OCI-LY7 (cell line): ENCODE data around the gene ECE1. TPM values are rescaled to one million over a fixed set of nuclear protein-coding genes. Genes with fewer than 3 reads are reported as not detected.
A peak's percentile ranks its signal among the peaks of the same experiment; 100 is the strongest.
"Not testable (repeated sequence)": the region's sequence is repeated elsewhere in the genome, so short reads cannot be mapped to it uniquely, and the experiment has no call there.

Experiments
- BruUV-seq: library from RNA; stranded (reverse); fragments of 400-500 nt; replicated peaks from 2 replicates; lab custom pipeline; 2021; lab: Mats Ljungman, UMichigan
- CTCF ChIA-PET: fragments of 300-600 bp; sonication (Branson Sonifier 250); formaldehyde crosslinking; loops from one replicate; lab custom pipeline; 2022; ENCODE audit warnings: antibody characterized with exemption; ENCODE audit not compliant: unreplicated experiment; lab: Charles Lee
- POLR2A ChIA-PET: fragments of 300-600 bp; sonication (Branson Sonifier 250); formaldehyde crosslinking; loops from one replicate; lab custom pipeline; 2022; ENCODE audit warnings: antibody characterized with exemption; lab: Charles Lee
- DNase-seq: peaks from one replicate; pipeline ENCODE4 v3.0.0-alpha.2; 2015; ENCODE audit warnings: low spot score
- H2AFZ ChIP-seq: fragments of 200-600 bp; sonication (generic), shearing (Covaris generic); 2 replicates; pipeline ENCODE4 v1.6.1; 2014; ENCODE audit warnings: mild to moderate bottlenecking, antibody characterized with exemption, low read length, moderate library complexity
- H3K27ac ChIP-seq: fragments of 200-600 bp; sonication (generic); 2 replicates; pipeline ENCODE4 v1.5.1; 2014; ENCODE audit warnings: mixed run types, low read depth, mild to moderate bottlenecking, moderate library complexity, low read length, inconsistent platforms; ENCODE audit not compliant: poor library complexity, severe bottlenecking
- H3K36me3 ChIP-seq: fragments of 200-600 bp; sonication (generic); 2 replicates; pipeline ENCODE4 v1.6.1; 2014; ENCODE audit warnings: mild to moderate bottlenecking, antibody characterized with exemption, low read length, moderate library complexity, mixed read lengths; ENCODE audit not compliant: insufficient read depth
- H3K4me1 ChIP-seq: fragments of 200-600 bp; sonication (generic); 2 replicates; pipeline ENCODE4 v1.5.1; 2014; ENCODE audit warnings: mild to moderate bottlenecking, low read length; ENCODE audit not compliant: insufficient read depth, poor library complexity, severe bottlenecking
- H3K4me2 ChIP-seq: fragments of 200-600 bp; sonication (generic); 2 replicates; pipeline ENCODE4 v1.6.1; 2014; ENCODE audit warnings: mild to moderate bottlenecking, low read length
- H3K4me3 ChIP-seq: fragments of 200-600 bp; sonication (generic); 2 replicates; pipeline ENCODE4 v1.5.1; 2014; ENCODE audit warnings: mild to moderate bottlenecking, low read depth, low read length; ENCODE audit not compliant: poor library complexity, severe bottlenecking
- H3K79me2 ChIP-seq: fragments of 200-600 bp; sonication (generic); 2 replicates; pipeline ENCODE4 v1.6.1; 2016; ENCODE audit warnings: low read depth, mild to moderate bottlenecking, low read length, moderate library complexity, mixed read lengths; ENCODE audit not compliant: insufficient read depth
- H3K9me2 ChIP-seq: fragments of 200-600 bp; sonication (generic); 2 replicates; pipeline ENCODE4 v1.6.1; 2016; ENCODE audit warnings: mild to moderate bottlenecking, low read length, mixed read lengths; ENCODE audit not compliant: insufficient read depth
- H3K9me3 ChIP-seq: fragments of 200-600 bp; sonication (generic); 2 replicates; pipeline ENCODE4 v1.6.1; 2014; ENCODE audit warnings: mild to moderate bottlenecking, mixed run types, low read length, mixed read lengths
- H4K20me1 ChIP-seq: fragments of 200-600 bp; sonication (generic); 2 replicates; pipeline ENCODE4 v1.6.1; 2014; ENCODE audit warnings: mild to moderate bottlenecking, antibody characterized with exemption, low read length, moderate library complexity, mixed read lengths; ENCODE audit not compliant: insufficient read depth
- EZH2phosphoT487 ChIP-seq: fragments of 200-600 bp; sonication (generic); IDR thresholded peaks from 2 replicates; pipeline ENCODE4 v1.6.1; 2018; ENCODE audit warnings: low read depth, borderline replicate concordance, mild to moderate bottlenecking, mixed run types, antibody characterized with exemption, low read length, moderate library complexity, mixed read lengths
- intact Hi-C: fragments of 100-400 bp; cut with micrococcal nuclease; formaldehyde crosslinking; loops from one replicate; pipeline ENCODE4 v1.10.0; 2022; ENCODE audit not compliant: unreplicated experiment
- total RNA-seq, 2 experiments: library from RNA; depleted of rRNA in 1 of 2; stranded (reverse); fragments of >200 nt in 1 of 2; shearing (Covaris generic) in 1 of 2; gene quantifications; 2 replicates each; pipeline ENCODE4 v1.2.3, GENCODE V29; 2014 to 2022
- TF ChIP-seq, protein P1 (sequence below): fragments of 200-600 bp; sonication (generic); conservative IDR thresholded peaks from 2 replicates; pipeline ENCODE4 v1.5.1; 2014; ENCODE audit warnings: mild to moderate bottlenecking, antibody characterized with exemption, low read length, moderate library complexity, mixed read lengths

The ECE1 gene
- total RNA-seq, 2 experiments from 2014 or later, result 20.0 to 32.8 TPM

DNA sequence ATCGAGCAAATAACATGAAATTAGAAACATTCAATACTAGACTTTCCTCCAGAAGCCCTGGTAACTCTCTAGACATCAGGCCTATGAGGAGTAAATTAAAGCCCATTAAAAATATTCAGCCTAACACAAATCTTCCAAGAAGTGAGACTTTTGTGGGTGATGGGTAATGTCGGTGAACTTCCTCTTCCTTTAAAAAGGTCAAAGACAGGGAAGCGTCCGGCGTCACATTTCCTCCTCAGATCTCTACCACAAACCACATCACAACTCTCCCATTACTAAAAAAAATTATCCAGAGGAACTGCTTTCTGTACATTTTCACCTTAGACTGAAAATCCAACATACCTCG is 115.0 kb downstream of the ECE1 start:
- Histone ChIP-seq H3K9me3 (no peaks in the 10 kb centered on the region), H3K27ac (peak overlapping the region; percentile 51), H3K36me3 (peaks cover 20% of the 10 kb centered on the region), H3K4me3 (peak overlapping the region; percentile 98), H3K79me2 (peaks cover 44% of the 10 kb centered on the region), H3K4me2 (peak overlapping the region; percentile 89), H2AFZ (peak overlapping the region; percentile 20; the same call in 1 of the 2 replicates), H3K4me1 (peaks cover 18% of the 10 kb centered on the region), H3K9me2 (no peaks in the 10 kb centered on the region), H4K20me1 (peaks cover 24% of the 10 kb centered on the region)
- DNase-seq, result peak; percentile 58
- CTCF ChIA-PET, result no interaction called here
- POLR2A ChIA-PET, result interaction anchor here (0.7 to 0.9 kb wide), 2 partner anchors 9 to 1079 kb away, joined by 3 read pairs; no protein-coding TSS in a partner anchor
- TF ChIP-seq EZH2phosphoT487, result no peak
- TF ChIP-seq, protein P1, sequence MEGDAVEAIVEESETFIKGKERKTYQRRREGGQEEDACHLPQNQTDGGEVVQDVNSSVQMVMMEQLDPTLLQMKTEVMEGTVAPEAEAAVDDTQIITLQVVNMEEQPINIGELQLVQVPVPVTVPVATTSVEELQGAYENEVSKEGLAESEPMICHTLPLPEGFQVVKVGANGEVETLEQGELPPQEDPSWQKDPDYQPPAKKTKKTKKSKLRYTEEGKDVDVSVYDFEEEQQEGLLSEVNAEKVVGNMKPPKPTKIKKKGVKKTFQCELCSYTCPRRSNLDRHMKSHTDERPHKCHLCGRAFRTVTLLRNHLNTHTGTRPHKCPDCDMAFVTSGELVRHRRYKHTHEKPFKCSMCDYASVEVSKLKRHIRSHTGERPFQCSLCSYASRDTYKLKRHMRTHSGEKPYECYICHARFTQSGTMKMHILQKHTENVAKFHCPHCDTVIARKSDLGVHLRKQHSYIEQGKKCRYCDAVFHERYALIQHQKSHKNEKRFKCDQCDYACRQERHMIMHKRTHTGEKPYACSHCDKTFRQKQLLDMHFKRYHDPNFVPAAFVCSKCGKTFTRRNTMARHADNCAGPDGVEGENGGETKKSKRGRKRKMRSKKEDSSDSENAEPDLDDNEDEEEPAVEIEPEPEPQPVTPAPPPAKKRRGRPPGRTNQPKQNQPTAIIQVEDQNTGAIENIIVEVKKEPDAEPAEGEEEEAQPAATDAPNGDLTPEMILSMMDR, result no peak
- intact Hi-C loops, result no loop called here
- TSS peak; percentile 75 for BruUV-seq

DNA sequence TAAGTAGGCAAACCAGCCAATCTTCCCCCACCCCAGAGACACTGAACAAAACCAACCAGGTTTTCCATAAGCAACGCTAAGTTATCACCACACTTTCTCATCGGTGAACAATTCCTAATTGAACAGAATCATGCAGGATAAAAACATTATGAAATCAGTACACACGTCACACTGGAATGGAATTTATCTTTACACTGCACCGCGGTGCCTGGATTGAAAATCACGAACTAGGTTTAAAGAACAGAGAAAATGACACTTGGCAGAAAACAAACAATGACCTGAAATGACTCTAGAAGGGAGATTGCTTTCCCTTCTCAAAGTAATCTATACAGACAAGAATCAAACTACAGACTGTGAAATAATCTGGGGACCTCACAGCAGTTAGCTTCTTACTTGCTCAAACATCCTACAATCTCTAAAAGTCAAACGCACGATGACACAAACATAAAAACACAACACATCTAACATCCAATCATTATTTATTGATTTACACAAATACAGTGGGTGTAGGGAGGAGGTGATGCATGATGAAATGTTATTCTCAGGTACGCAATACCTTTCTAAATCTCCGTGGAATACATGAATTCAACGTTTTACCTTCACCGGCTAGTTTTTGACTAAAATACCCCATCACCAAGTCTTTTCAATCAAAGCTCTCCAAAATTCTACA is 115.5 kb downstream of the ECE1 start:
- ChIA-PET CTCF (no interaction called here), POLR2A (interaction anchor here (0.7 to 0.9 kb wide), 2 partner anchors 9 to 1079 kb away, joined by 3 read pairs; no protein-coding TSS in a partner anchor)
- peak overlapping the region; percentile 98 for H3K4me3 ChIP-seq
- intact Hi-C loops, result no loop called here
- TF ChIP-seq EZH2phosphoT487, result no peak
- TF ChIP-seq, protein P1, result no peak
- H3K4me2 ChIP-seq, result peak overlapping the region; percentile 89
- H3K9me3 ChIP-seq, result no peaks in the 10 kb centered on the region
- H3K27ac ChIP-seq, result no peak overlapping the region
- peaks cover 18% of the 10 kb centered on the region for H3K4me1 ChIP-seq
- no peak overlapping the region for H2AFZ ChIP-seq
- peaks cover 24% of the 10 kb centered on the region for H3K36me3 ChIP-seq
- BruUV-seq, result no TSS peak
- peaks cover 49% of the 10 kb centered on the region for H3K79me2 ChIP-seq
- no peak for DNase-seq
- peaks cover 24% of the 10 kb centered on the region for H4K20me1 ChIP-seq
- no peaks in the 10 kb centered on the region for H3K9me2 ChIP-seq

GRCh38 chr1:21174230-21174629 is 116.0 kb downstream of the ECE1 start:
- Histone ChIP-seq H4K20me1 (peaks cover 24% of the 10 kb centered on the region), H3K79me2 (peaks cover 53% of the 10 kb centered on the region), H3K9me3 (no peaks in the 10 kb centered on the region), H3K9me2 (no peaks in the 10 kb centered on the region), H2AFZ (no peak overlapping the region), H3K27ac (no peak overlapping the region), H3K4me2 (peak overlapping the region; percentile 89), H3K4me1 (peaks cover 18% of the 10 kb centered on the region), H3K36me3 (peaks cover 28% of the 10 kb centered on the region), H3K4me3 (peak overlapping the region; percentile 98)
- no peak for DNase-seq
- intact Hi-C loops, result no loop called here
- CTCF ChIA-PET, result no interaction called here
- BruUV-seq, result no TSS peak
- TF ChIP-seq EZH2phosphoT487, result no peak
- TF ChIP-seq, protein P1, result no peak
- POLR2A ChIA-PET, result interaction anchor here (1.0 kb wide), 1 partner anchor 10 kb away, joined by 3 read pairs; no protein-coding TSS in a partner anchor

DNA sequence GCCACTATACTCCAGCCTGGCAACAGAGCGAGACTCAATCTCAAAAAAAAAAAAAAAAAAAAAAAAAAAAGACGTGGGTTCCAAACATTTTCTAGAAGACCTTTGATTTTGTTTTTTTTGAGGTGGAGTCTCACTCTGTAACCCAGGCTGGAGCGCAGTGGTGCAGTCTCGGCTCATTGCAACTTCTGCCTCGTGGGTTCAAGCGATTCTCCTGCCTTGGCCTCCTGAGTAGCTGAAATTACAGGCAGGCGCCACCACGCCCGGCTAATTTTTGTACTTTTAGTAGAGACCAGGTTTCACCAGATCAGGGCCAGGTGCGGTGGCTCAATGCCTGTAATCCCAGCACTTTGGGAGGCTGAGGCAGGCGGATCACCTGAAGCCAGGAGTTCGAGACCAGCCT is 117.2 kb downstream of the ECE1 start:
- DNase-seq, H3K4me3 ChIP-seq, H2AFZ ChIP-seq, BruUV-seq, CTCF ChIA-PET, H3K4me2 ChIP-seq, H3K9me3 ChIP-seq, POLR2A ChIA-PET, intact Hi-C loops, H3K27ac ChIP-seq, H3K9me2 ChIP-seq: not testable (repeated sequence)
- Histone ChIP-seq H3K79me2 (peaks cover 57% of the 10 kb centered on the region), H3K4me1 (peaks cover 18% of the 10 kb centered on the region), H4K20me1 (peaks cover 24% of the 10 kb centered on the region), H3K36me3 (peaks cover 37% of the 10 kb centered on the region)
